Sigmoid colon (tissue), 7 donors: Measurements from ENCODE around the gene HOXC5. TPM values are rescaled to one million over a fixed set of nuclear protein-coding genes. Genes with fewer than 3 reads are reported as not detected.

Experiments used
- DNase-seq: peaks from one replicate; pipeline ENCODE4 v3.0.0-alpha.2; 2019
- H3K27ac ChIP-seq, 4 donors: fragments of 200-600 bp; sonication (generic); one replicate each; pipeline ENCODE4 v1.5.1; 2016 to 2019; ENCODE audit warnings: mild to moderate bottlenecking in 1 of 4
- H3K27me3 ChIP-seq, 3 donors: fragments of 200-600 bp; sonication (generic); one replicate each; pipeline ENCODE4 v1.5.1; 2019; ENCODE audit warnings: mild to moderate bottlenecking in 1 of 3
- H3K36me3 ChIP-seq, 4 donors: fragments of 200-600 bp; sonication (generic); one replicate each; pipeline ENCODE4 v1.5.1; 2016 to 2019
- H3K4me1 ChIP-seq, 4 donors: fragments of 200-600 bp; sonication (generic); one replicate each; pipeline ENCODE4 v1.5.1; 2017 to 2019
- H3K4me3 ChIP-seq, 4 donors: fragments of 200-600 bp; sonication (generic); one replicate each; pipeline ENCODE4 v1.5.1; 2017 to 2019; ENCODE audit warnings: mild to moderate bottlenecking in 2 of 4, moderate library complexity in 1 of 4
- H3K9me3 ChIP-seq, 4 donors: fragments of 200-600 bp in 3 of 4; sonication (generic) in 3 of 4; one replicate each; pipeline versions ENCODE4 v1.5.1 to v1.6.1; 2013 to 2019
- EP300 ChIP-seq, 4 donors: sonication (generic); formaldehyde crosslinking; IDR thresholded peaks; one replicate each; pipeline ENCODE4 v1.6.1; 2017; ENCODE audit warnings: antibody characterized with exemption in 4 of 4
- POLR2A ChIP-seq, 2 donors: fragments of 450-650 bp; IDR thresholded peaks; one replicate each; pipeline ENCODE4 v1.6.1; 2016; ENCODE audit warnings: antibody characterized with exemption in 2 of 2, mild to moderate bottlenecking in 2 of 2, moderate library complexity in 2 of 2
- POLR2AphosphoS5 ChIP-seq, 4 donors: sonication (generic); formaldehyde crosslinking; IDR thresholded peaks; one replicate each; pipeline ENCODE4 v1.6.1; 2017; ENCODE audit warnings: antibody characterized with exemption in 4 of 4
- WGBS, 2 donors: extraction: QIAGEN DNeasy Blood & Tissue Kit; methylation state at CpG; one replicate each; pipeline ENCODE4 v1.1.7; 2013; 5-methylcytosine and 5-hydroxymethylcytosine counted together
- intact Hi-C: fragments of 100-400 bp; cut with DNase I; formaldehyde crosslinking; loops from one replicate; pipeline ENCODE4 v1.15.1; 2023
- polyA plus RNA-seq, 3 donors: library from polyadenylated mRNA; stranded (reverse); fragments of 200-250 nt; gene quantifications; one replicate each; pipeline ENCODE4 v1.2.3, GENCODE V29; 2013
- total RNA-seq, 4 donors: library from RNA; depleted of rRNA; stranded (reverse); fragments of >200 nt; gene quantifications; one replicate each; pipeline ENCODE4 v1.1.0, GENCODE V29; 2016
- TF ChIP-seq, protein P1 (sequence below), 4 experiments: fragments of 450-650 bp in 3 of 4; fragments of 200-600 bp in 1 of 4; IDR thresholded peaks; one replicate each; pipeline ENCODE4 v1.5.1; 2016 to 2019; ENCODE audit warnings: antibody characterized with exemption in 4 of 4, mild to moderate bottlenecking in 3 of 4, moderate library complexity in 2 of 4
- donor health status: healthy with polysubstance abuse.
- donor health status: Bipolar disorder and iron deficiency.
- donor health status: healthy.

Gene HOXC5
- total and polyA plus RNA-seq, 7 donors = 0.03 to 1.4 TPM; not detected in 5

DNA sequence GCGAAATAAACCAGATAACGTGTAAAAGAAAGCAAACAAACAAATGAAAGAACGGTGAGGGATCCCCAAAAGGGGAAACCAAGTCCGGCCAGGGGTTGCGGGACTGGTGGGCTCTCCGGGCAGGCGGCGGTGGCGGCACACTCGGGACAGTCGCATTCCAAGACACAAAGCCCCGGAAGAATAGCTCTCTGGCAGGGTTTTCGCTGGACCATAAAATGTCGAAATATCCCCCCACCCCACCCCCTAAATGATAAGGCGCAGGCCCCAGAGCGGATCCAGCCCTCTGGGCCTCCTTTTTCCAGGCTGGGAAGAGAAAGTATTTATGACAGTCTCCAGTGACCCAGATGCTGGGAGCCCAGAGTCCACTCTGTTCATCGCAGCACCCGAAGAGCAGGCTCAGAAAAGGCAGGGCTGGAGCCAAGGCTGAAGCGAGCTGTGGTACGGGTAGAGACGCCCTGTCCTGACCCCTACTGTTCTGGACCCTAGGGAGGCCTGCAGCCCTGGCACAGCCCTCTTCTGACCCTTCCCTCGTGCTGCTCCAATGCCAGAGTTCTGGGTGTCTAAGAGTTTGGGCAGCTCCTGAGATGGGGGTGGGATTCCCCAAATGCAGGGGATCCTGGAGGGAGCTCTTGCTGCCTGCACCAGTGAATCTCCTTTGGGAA is 26.2 kb upstream of the HOXC5 start:
- peaks cover 81 to 100% (median 99%) of the 10 kb centered on the region in 3 donors for H3K27me3 ChIP-seq
- 6 to 13% methylated on average over 22 of the region's 22 CpGs for WGBS, 2 donors
- H3K4me3 ChIP-seq = peak overlapping the region in 1 of 4 donors; percentile 13
- no peak for DNase-seq
- TF ChIP-seq EP300 (IDR thresholded peaks at IDR 0.05) = no peak
- no peak for TF ChIP-seq POLR2A (IDR thresholded peaks at IDR 0.05)
- TF ChIP-seq, protein P1, sequence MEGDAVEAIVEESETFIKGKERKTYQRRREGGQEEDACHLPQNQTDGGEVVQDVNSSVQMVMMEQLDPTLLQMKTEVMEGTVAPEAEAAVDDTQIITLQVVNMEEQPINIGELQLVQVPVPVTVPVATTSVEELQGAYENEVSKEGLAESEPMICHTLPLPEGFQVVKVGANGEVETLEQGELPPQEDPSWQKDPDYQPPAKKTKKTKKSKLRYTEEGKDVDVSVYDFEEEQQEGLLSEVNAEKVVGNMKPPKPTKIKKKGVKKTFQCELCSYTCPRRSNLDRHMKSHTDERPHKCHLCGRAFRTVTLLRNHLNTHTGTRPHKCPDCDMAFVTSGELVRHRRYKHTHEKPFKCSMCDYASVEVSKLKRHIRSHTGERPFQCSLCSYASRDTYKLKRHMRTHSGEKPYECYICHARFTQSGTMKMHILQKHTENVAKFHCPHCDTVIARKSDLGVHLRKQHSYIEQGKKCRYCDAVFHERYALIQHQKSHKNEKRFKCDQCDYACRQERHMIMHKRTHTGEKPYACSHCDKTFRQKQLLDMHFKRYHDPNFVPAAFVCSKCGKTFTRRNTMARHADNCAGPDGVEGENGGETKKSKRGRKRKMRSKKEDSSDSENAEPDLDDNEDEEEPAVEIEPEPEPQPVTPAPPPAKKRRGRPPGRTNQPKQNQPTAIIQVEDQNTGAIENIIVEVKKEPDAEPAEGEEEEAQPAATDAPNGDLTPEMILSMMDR (IDR thresholded peaks at IDR 0.05) = no peak
- no peak for TF ChIP-seq POLR2AphosphoS5 (IDR thresholded peaks at IDR 0.05)
- no peaks in the 10 kb centered on the region for H3K9me3 ChIP-seq
- H3K27ac ChIP-seq = no peak overlapping the region
- intact Hi-C loops = loop anchor here (1.0 to 10.0 kb wide), 2 partner anchors 184 to 368 kb away; no protein-coding TSS in a partner anchor
- H3K4me1 ChIP-seq = peaks cover 0 to 18% (median 15%) of the 10 kb centered on the region in 4 donors
- no peaks in the 10 kb centered on the region for H3K36me3 ChIP-seq

DNA sequence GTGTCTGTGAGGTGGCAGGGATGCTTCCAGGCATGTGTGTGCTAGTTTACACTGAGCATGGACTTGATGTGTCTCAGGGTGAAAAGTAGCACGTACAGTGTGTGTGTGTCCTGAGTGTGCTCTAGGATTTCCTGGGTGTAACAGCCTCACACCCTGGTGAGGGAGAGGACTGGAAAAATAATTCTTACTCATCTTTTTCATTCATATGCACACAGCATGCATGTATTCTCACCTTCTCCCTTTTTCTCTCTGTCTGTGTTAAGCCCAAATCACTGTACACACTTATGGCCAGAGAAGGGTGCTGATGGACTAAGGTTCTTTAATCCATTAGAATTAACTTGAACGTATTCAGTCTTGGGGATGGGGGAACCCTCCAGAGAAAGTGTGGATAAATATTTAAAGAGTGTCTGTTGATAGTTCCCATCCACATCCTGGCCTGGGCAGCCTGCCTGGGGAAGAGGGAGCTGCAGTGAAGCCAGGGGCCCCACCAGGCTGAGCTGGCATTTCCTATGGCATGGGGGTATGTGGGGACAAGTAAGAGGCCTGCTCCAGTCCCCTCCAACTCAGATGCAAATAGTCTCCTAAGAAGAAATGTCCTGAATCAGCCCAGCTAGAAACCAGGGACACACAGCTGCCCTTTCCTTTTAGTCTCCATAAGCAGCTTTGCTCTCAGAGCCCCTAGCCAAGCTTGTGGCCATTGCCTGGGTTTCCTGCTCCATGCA is 25.2 kb upstream of the HOXC5 start:
- no peaks in the 10 kb centered on the region for H3K9me3 ChIP-seq
- no peak for TF ChIP-seq POLR2A (IDR thresholded peaks at IDR 0.05)
- TF ChIP-seq POLR2AphosphoS5 (IDR thresholded peaks at IDR 0.05) = no peak
- WGBS, 2 donors = 30 to 55% methylated on average over 2 of the region's 2 CpGs
- no peak overlapping the region for H3K4me3 ChIP-seq
- H3K36me3 ChIP-seq = no peaks in the 10 kb centered on the region
- peaks cover 0 to 18% (median 15%) of the 10 kb centered on the region in 4 donors for H3K4me1 ChIP-seq
- intact Hi-C loops = loop anchor here (10.0 kb wide), 1 partner anchor 367 kb away; no protein-coding TSS in a partner anchor
- no peak overlapping the region for H3K27ac ChIP-seq
- H3K27me3 ChIP-seq = peaks cover 81 to 100% (median 99%) of the 10 kb centered on the region in 3 donors
- no peak for DNase-seq

DNA sequence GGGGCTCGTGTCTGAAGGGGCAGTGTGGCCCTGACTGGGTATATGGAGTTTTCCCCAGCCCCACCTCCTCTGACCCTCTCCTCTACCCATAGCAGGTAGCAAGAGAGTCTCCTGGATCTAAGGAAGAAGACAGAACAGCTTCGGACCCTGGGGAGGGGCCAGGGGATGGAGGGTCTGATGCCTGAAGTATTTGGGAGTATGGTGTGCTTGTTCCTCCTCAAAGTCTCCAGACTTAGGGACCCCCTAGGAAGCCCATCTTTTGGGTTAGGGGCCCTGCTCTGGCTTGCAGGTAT is 24.6 kb upstream of the HOXC5 start:
- intact Hi-C loops = loop anchor here (10.0 kb wide), 1 partner anchor 367 kb away; no protein-coding TSS in a partner anchor
- Histone ChIP-seq H3K4me1 (peaks cover 0 to 18% (median 15%) of the 10 kb centered on the region in 4 donors), H3K4me3 (no peak overlapping the region), H3K27ac (no peak overlapping the region), H3K36me3 (no peaks in the 10 kb centered on the region), H3K9me3 (no peaks in the 10 kb centered on the region), H3K27me3 (peaks cover 82 to 100% (median 99%) of the 10 kb centered on the region in 3 donors)
- WGBS, 2 donors = 18 to 19% methylated on average over 2 of the region's 2 CpGs
- TF ChIP-seq POLR2AphosphoS5 (IDR thresholded peaks at IDR 0.05) (no peak), POLR2A (IDR thresholded peaks at IDR 0.05) (no peak), EP300 (IDR thresholded peaks at IDR 0.05) (no peak)
- TF ChIP-seq, protein P1 (IDR thresholded peaks at IDR 0.05) = no peak
- DNase-seq = no peak

DNA sequence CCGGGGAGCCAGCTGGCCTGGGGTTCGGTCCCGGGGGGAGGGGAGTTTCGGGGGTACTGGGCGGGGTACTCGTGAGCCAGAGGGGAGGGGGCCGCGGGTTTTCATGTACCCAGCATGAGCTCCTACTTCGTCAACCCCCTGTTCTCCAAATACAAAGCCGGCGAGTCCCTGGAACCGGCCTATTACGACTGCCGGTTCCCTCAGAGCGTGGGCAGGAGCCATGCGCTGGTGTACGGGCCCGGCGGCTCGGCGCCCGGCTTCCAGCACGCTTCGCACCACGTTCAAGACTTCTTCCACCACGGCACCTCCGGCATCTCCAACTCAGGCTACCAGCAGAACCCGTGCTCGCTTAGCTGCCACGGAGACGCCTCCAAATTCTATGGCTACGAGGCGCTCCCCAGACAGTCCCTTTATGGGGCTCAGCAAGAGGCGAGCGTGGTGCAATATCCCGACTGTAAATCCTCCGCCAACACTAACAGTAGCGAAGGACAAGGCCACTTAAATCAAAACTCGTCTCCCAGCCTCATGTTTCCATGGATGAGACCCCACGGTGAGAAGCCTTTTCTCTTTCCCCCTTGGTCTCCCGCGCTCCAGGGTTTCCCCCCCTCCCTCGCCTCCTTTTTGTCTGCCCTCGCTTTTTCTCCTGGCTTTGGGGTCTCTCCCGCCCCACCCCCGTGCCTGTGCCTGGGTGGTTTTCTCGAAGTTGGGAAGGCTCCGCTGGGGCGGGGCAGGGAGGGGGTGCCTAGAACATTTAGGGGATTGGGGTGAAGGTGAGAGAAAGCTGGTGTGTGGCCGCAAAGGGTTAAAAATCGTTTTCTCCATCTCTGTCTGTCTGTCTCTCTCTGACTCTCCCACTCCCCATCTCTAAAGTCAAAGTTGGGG is 23.4 kb upstream of the HOXC5 start:
- no peak for TF ChIP-seq POLR2AphosphoS5 (IDR thresholded peaks at IDR 0.05)
- TF ChIP-seq EP300 (IDR thresholded peaks at IDR 0.05) = no peak
- no peak for TF ChIP-seq POLR2A (IDR thresholded peaks at IDR 0.05)
- Histone ChIP-seq H3K4me3 (peak overlapping the region in 2 of 4 donors; percentile 15 to 17), H3K36me3 (no peaks in the 10 kb centered on the region), H3K9me3 (no peaks in the 10 kb centered on the region), H3K27me3 (peaks cover 80 to 100% (median 97%) of the 10 kb centered on the region in 3 donors), H3K4me1 (peaks cover 0 to 22% (median 18%) of the 10 kb centered on the region in 4 donors), H3K27ac (no peak overlapping the region)
- intact Hi-C loops = loop anchor here (10.0 kb wide), 1 partner anchor 365 kb away; no protein-coding TSS in a partner anchor
- WGBS, 2 donors = 3 to 5% methylated on average over 51 of the region's 51 CpGs
- DNase-seq = no peak

DNA sequence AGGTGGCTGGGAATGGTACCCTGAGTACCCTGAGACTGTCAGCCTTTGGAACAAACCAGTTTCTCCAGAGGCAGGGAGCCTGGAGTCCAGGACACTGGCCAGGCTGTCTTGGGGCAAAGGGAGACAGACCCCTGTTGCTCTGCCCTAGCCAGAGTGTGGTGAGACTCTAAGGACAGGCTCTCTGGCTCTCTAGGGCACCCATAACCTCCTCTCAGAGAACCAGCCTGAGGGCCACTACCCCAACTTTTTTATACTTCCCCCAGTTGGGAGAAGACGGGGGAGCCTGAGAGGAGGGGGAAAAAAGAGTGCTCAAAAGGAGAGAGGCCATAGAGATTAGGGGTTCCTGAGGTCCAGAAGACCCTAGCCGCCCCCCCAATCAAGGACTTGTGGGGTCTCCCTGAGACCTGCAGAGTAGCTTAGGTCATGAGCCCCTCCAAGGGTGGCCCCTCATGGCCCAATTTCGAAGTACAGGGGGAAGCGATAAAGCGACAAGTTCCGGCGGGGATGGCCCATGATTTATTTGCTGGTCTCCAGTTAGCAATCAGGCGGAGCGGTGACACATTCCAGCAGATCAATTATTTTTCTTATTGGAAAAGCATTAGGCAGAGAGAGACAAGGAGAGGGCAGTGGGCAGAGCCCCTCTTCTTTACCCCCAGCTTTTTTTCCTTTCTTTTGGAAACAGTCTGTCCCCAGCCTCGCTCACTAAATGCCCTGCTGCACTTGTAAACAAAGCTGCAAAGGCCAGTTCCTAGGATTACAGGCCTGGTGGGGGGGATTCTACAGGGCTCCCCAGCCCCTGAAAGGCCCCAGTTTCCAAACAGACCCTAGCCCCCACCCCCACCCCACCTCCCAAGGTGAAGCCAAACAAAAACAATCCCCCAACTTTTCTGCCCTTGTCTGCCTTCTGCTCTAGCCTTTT is 22.5 kb upstream of the HOXC5 start:
- Histone ChIP-seq H3K27ac (no peak overlapping the region), H3K36me3 (no peaks in the 10 kb centered on the region), H3K4me1 (peaks cover 0 to 24% (median 22%) of the 10 kb centered on the region in 4 donors), H3K9me3 (no peaks in the 10 kb centered on the region), H3K27me3 (peaks cover 80 to 100% (median 97%) of the 10 kb centered on the region in 3 donors), H3K4me3 (no peak overlapping the region)
- DNase-seq = no peak
- no peak for TF ChIP-seq POLR2AphosphoS5 (IDR thresholded peaks at IDR 0.05)
- TF ChIP-seq, protein P1 (IDR thresholded peaks at IDR 0.05) = no peak
- no peak for TF ChIP-seq POLR2A (IDR thresholded peaks at IDR 0.05)
- TF ChIP-seq EP300 (IDR thresholded peaks at IDR 0.05) = no peak
- WGBS, 2 donors = 12% methylated on average over 10 of the region's 10 CpGs
- intact Hi-C loops = no loop called here
